H9 (cell line): ENCODE results near the gene TRHDE. TPM values are rescaled to one million over a fixed set of nuclear protein-coding genes. Genes with fewer than 3 reads are reported as not detected.

ENCODE experiments used
- DNase-seq: peaks from one replicate; pipeline ENCODE4 v3.0.0-alpha.2; 2017
- H2AFZ ChIP-seq: one replicate; pipeline ENCODE4 v1.6.1; 2013; ENCODE audit warnings: mild to moderate bottlenecking, low read length, control low read depth, moderate library complexity
- H2AK5ac ChIP-seq: 2 replicates; pipeline ENCODE4 v1.6.1; 2013; ENCODE audit warnings: low read length, control low read depth, mixed read lengths; ENCODE audit not compliant: insufficient read length
- H2BK120ac ChIP-seq: one replicate; pipeline ENCODE4 v1.6.1; 2013; ENCODE audit warnings: low read depth, mild to moderate bottlenecking, low read length, control low read depth, inconsistent platforms; ENCODE audit not compliant: poor library complexity, severe bottlenecking
- H2BK12ac ChIP-seq: 2 replicates; pipeline ENCODE4 v1.6.1; 2013; ENCODE audit warnings: low read length, control low read depth, mixed read lengths, low read depth; ENCODE audit not compliant: insufficient read length
- H2BK15ac ChIP-seq: 2 replicates; pipeline ENCODE4 v1.6.1; 2013; ENCODE audit warnings: low read depth, low read length, control low read depth
- H2BK20ac ChIP-seq: one replicate; pipeline ENCODE4 v1.6.1; 2013; ENCODE audit warnings: low read depth, mild to moderate bottlenecking, low read length, control low read depth, inconsistent platforms; ENCODE audit not compliant: poor library complexity, severe bottlenecking
- H2BK5ac ChIP-seq: 2 replicates; pipeline ENCODE4 v1.6.1; 2013; ENCODE audit warnings: low read length, control low read depth, mixed read lengths; ENCODE audit not compliant: insufficient read length
- H3K14ac ChIP-seq: 2 replicates; pipeline ENCODE4 v1.6.1; 2013; ENCODE audit warnings: low read length, control low read depth; ENCODE audit not compliant: insufficient read depth
- H3K18ac ChIP-seq: 2 replicates; pipeline ENCODE4 v1.6.1; 2013; ENCODE audit warnings: low read depth, mild to moderate bottlenecking, mixed read lengths, low read length, control low read depth; ENCODE audit not compliant: insufficient read length
- H3K23ac ChIP-seq: 2 replicates; pipeline ENCODE4 v1.6.1; 2013; ENCODE audit warnings: low read length, control low read depth, mixed read lengths, low read depth; ENCODE audit not compliant: insufficient read length
- H3K23me2 ChIP-seq: 2 replicates; pipeline ENCODE4 v1.6.1; 2013; ENCODE audit warnings: low read depth, mild to moderate bottlenecking, mixed read lengths, low read length, control low read depth; ENCODE audit not compliant: insufficient read length, poor library complexity, severe bottlenecking
- H3K27ac ChIP-seq: 2 replicates; pipeline ENCODE4 v1.5.1; 2013; ENCODE audit warnings: low read length, control low read depth, mixed read lengths, low read depth; ENCODE audit not compliant: insufficient read length
- H3K27me3 ChIP-seq: 2 replicates; pipeline ENCODE4 v1.6.1; 2013; ENCODE audit warnings: low read length, control low read depth, inconsistent platforms; ENCODE audit not compliant: insufficient read depth
- H3K4ac ChIP-seq: 2 replicates; pipeline ENCODE4 v1.6.1; 2013; ENCODE audit warnings: low read depth, mild to moderate bottlenecking, control low read depth, inconsistent platforms, low read length, moderate library complexity
- H3K4me1 ChIP-seq: 2 replicates; pipeline ENCODE4 v1.6.1; 2013; ENCODE audit warnings: low read length, control low read depth, inconsistent platforms; ENCODE audit not compliant: insufficient read depth
- H3K4me2 ChIP-seq: 2 replicates; pipeline ENCODE4 v1.6.1; 2013; ENCODE audit warnings: low read length, control low read depth, mixed read lengths; ENCODE audit not compliant: insufficient read length, insufficient read depth
- H3K56ac ChIP-seq: 2 replicates; pipeline ENCODE4 v1.6.1; 2013; ENCODE audit warnings: low read depth, mild to moderate bottlenecking, mixed read lengths, low read length, control low read depth; ENCODE audit not compliant: insufficient read length
- H3K79me1 ChIP-seq: 2 replicates; pipeline ENCODE4 v1.6.1; 2013; ENCODE audit warnings: low read depth, mild to moderate bottlenecking, moderate library complexity, low read length, control low read depth, inconsistent platforms; ENCODE audit not compliant: insufficient read depth, poor library complexity, severe bottlenecking
- H3K79me2 ChIP-seq: 2 replicates; pipeline ENCODE4 v1.6.1; 2013; ENCODE audit warnings: low read length, control low read depth, inconsistent platforms; ENCODE audit not compliant: insufficient read depth
- H3K9ac ChIP-seq: 2 replicates; pipeline ENCODE4 v1.6.1; 2013; ENCODE audit warnings: low read length, control low read depth, mixed read lengths; ENCODE audit not compliant: insufficient read length; ENCODE audit errors: extremely low read depth
- H3K9me3 ChIP-seq: one replicate; pipeline ENCODE4 v1.6.1; 2013; ENCODE audit warnings: low read depth, low read length, inconsistent platforms; ENCODE audit not compliant: control insufficient read depth
- H3T11ph ChIP-seq: one replicate; pipeline ENCODE4 v1.6.1; 2013; ENCODE audit warnings: mild to moderate bottlenecking, low read length, control low read depth, inconsistent platforms
- H4K20me1 ChIP-seq: one replicate; pipeline ENCODE4 v1.6.1; 2013; ENCODE audit not compliant: control insufficient read depth, insufficient read length, insufficient read depth
- H4K5ac ChIP-seq: 2 replicates; pipeline ENCODE4 v1.6.1; 2013; ENCODE audit warnings: low read depth, mild to moderate bottlenecking, mixed read lengths, low read length, control low read depth; ENCODE audit not compliant: insufficient read length
- H4K8ac ChIP-seq: replicated peaks from 2 replicates; pipeline ENCODE4 v1.6.1; 2013; ENCODE audit warnings: low read length, control low read depth, mixed read lengths, low read depth; ENCODE audit not compliant: insufficient read length
- H4K91ac ChIP-seq: 2 replicates; pipeline ENCODE4 v1.6.1; 2013; ENCODE audit warnings: low read depth, mild to moderate bottlenecking, moderate library complexity, mixed read lengths, low read length, control low read depth; ENCODE audit not compliant: insufficient read length
- H3K27ac Mint-ChIP-seq, 3 experiments: 2 replicates in 2 of 3; 3 replicates in 1 of 3; pipeline ENCODE4 v1.8.0; 2020 to 2021; ENCODE audit warnings: mixed read lengths in 3 of 3, mild to moderate bottlenecking in 1 of 3, moderate library complexity in 1 of 3
- H3K27me3 Mint-ChIP-seq: 2 replicates; pipeline ENCODE4 v1.8.0; 2021; ENCODE audit warnings: low read depth, mild to moderate bottlenecking, moderate library complexity, mixed read lengths
- H3K36me3 Mint-ChIP-seq, 3 experiments: 2 replicates in 2 of 3; 3 replicates in 1 of 3; pipeline ENCODE4 v1.8.0; 2020 to 2021; ENCODE audit warnings: low read depth in 3 of 3, mixed read lengths in 3 of 3; ENCODE audit not compliant: insufficient read depth in 1 of 3
- H3K4me1 Mint-ChIP-seq, 2 experiments: 2 replicates each; pipeline ENCODE4 v1.8.0; 2020; ENCODE audit warnings: mixed read lengths in 2 of 2
- H3K4me3 Mint-ChIP-seq, 2 experiments: 2 replicates in 1 of 2; 3 replicates in 1 of 2; pipeline ENCODE4 v1.8.0; 2020 to 2021; ENCODE audit warnings: mild to moderate bottlenecking in 2 of 2, mixed read lengths in 2 of 2, moderate library complexity in 1 of 2
- H3K9me3 Mint-ChIP-seq, 2 experiments: 2 replicates in 1 of 2; 3 replicates in 1 of 2; pipeline ENCODE4 v1.8.0; 2020; ENCODE audit warnings: mild to moderate bottlenecking in 2 of 2, mixed read lengths in 2 of 2, moderate library complexity in 1 of 2
- CTCF ChIP-seq: fragments of 200-600 bp; sonication (generic); conservative IDR thresholded peaks from 3 replicates; pipeline ENCODE4 v1.8.0; 2021; ENCODE audit warnings: antibody characterized with exemption, mild to moderate bottlenecking
- WGBS: extraction: QIAGEN DNeasy Blood & Tissue Kit; methylation state at CpG from one replicate; pipeline ENCODE4 v1.1.7; 2013; ENCODE audit warnings: missing lambda C conversion rate, low lambda C conversion rate, mixed read lengths; ENCODE audit not compliant: insufficient read length; ENCODE audit errors: extremely low coverage; 5-methylcytosine and 5-hydroxymethylcytosine counted together
- total RNA-seq: library from RNA; stranded (reverse); gene quantifications from 2 replicates; pipeline ENCODE4 v1.2.1, GENCODE V29; 2021

Gene TRHDE
- total RNA-seq, 1 experiment from 2014 or later, result 1.0 TPM

- H3K56ac ChIP-seq, result no peak overlapping the region
Observed at GRCh38 chr12:72468505-72468904, 196.3 kb downstream of the TRHDE start.

More at GRCh38 chr12:72468505-72468904, 196.3 kb downstream of the TRHDE start:
- no peak overlapping the region for H4K8ac ChIP-seq
- no peak overlapping the region for H4K91ac ChIP-seq
- H2BK20ac ChIP-seq, result no peak overlapping the region
- no CpG with 5 or more reads among the region's 3 CpGs for WGBS
- peaks cover 4% of the 10 kb centered on the region for H3K4me1 ChIP-seq
- no peaks in the 10 kb centered on the region for H3K9me3 ChIP-seq
- H2BK12ac ChIP-seq, result no peak overlapping the region
- no peak overlapping the region for H3K14ac ChIP-seq
- H2AFZ ChIP-seq, result no peak overlapping the region
- H3K79me2 ChIP-seq, result no peaks in the 10 kb centered on the region
- no peak overlapping the region for H2AK5ac ChIP-seq
- no peak for TF ChIP-seq CTCF
- H3K23ac ChIP-seq, result no peak overlapping the region
- H3K4me2 ChIP-seq, result no peak overlapping the region
- no peak overlapping the region for H3K27ac ChIP-seq
- Mint-ChIP-seq H3K36me3 (no peaks in the 10 kb centered on the region), H3K27ac (no peak overlapping the region), H3K4me1 (peaks cover 6 to 10% of the 10 kb centered on the region in 2 experiments), H3K9me3 (no peaks in the 10 kb centered on the region), H3K27me3 (no peaks in the 10 kb centered on the region), H3K4me3 (no peak overlapping the region)
- no peak overlapping the region for H2BK5ac ChIP-seq
- no peaks in the 10 kb centered on the region for H4K20me1 ChIP-seq
- H3K4ac ChIP-seq, result no peak overlapping the region
- no peaks in the 10 kb centered on the region for H3K27me3 ChIP-seq
- H2BK15ac ChIP-seq, result no peak overlapping the region
- no peak overlapping the region for H3K18ac ChIP-seq
- no peaks in the 10 kb centered on the region for H3K79me1 ChIP-seq
- H4K5ac ChIP-seq, result no peak overlapping the region
- no peak overlapping the region for H3K9ac ChIP-seq
- no peak overlapping the region for H3T11ph ChIP-seq
- H2BK120ac ChIP-seq, result no peak overlapping the region
- no peaks in the 10 kb centered on the region for H3K23me2 ChIP-seq
- DNase-seq, result no peak
